Suprapubic skin (tissue), 4 donors: ENCODE data around the gene GUCD1.

Experiments
- CTCF ChIP-seq, 2 donors: fragments of 200-600 bp in 1 of 2; fragments of 450-650 bp in 1 of 2; sonication (generic) in 1 of 2; IDR thresholded peaks; one replicate each; pipeline ENCODE4 v1.5.1; 2016 to 2019; ENCODE audit warnings: antibody characterized with exemption in 2 of 2, mild to moderate bottlenecking in 1 of 2, moderate library complexity in 1 of 2
- EP300 ChIP-seq: sonication (generic); formaldehyde crosslinking; IDR thresholded peaks from one replicate; pipeline ENCODE4 v1.6.1; 2017; ENCODE audit warnings: antibody characterized with exemption
- POLR2A ChIP-seq, 2 donors: fragments of 450-650 bp; IDR thresholded peaks; one replicate each; pipeline ENCODE4 v1.6.1; 2017; ENCODE audit warnings: antibody characterized with exemption in 2 of 2, mild to moderate bottlenecking in 2 of 2, moderate library complexity in 2 of 2
- POLR2AphosphoS5 ChIP-seq, 3 donors: sonication (generic); formaldehyde crosslinking; IDR thresholded peaks; one replicate each; pipeline ENCODE4 v1.6.1; 2017; ENCODE audit warnings: antibody characterized with exemption in 3 of 3

DNA sequence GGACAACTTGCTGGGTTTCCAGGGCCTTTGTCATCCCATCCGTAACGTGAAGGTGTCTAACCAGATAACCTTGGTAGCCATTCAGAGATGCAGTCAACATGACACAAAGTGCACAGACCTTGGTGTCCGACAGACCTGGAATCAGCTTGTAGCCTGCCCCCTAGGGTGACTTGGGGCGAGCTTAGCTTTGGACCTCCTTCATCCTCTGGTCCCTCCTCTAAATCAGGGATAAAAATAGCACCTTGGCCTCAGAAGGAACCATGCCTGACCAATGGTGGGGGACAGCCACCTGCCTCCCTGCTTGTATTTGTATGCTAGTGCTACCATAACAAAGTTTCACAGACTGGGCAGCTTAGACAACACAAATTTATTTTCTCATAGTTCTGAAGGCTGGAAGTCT, 4.5 kb upstream of the GUCD1 start:
- TF ChIP-seq CTCF (IDR thresholded peaks at IDR 0.05) (no peak), POLR2A (IDR thresholded peaks at IDR 0.05) (no peak), POLR2AphosphoS5 (IDR thresholded peaks at IDR 0.05) (no peak), EP300 (no peak)
